ENCODE data around the gene ENAH.

DNA sequence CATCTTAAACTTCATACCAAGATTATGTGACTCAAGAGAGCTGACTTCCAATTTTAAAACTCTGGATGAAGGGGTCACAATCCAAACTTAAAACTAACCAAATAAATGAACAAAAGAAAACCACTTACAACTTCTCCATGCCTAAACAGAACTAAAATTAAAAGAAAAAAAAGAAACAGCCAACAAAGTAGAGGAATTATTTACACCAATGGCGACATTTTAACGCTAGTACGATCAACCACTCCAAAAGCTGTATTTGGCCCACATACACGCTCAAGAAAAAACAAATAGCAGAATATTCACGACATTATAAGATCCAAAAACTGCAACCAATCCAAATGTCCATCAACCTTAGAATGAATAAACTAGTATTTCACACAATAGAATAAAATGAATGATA lies 42.4 kb downstream of the ENAH start:
- TF ChIP-seq, protein P1, sequence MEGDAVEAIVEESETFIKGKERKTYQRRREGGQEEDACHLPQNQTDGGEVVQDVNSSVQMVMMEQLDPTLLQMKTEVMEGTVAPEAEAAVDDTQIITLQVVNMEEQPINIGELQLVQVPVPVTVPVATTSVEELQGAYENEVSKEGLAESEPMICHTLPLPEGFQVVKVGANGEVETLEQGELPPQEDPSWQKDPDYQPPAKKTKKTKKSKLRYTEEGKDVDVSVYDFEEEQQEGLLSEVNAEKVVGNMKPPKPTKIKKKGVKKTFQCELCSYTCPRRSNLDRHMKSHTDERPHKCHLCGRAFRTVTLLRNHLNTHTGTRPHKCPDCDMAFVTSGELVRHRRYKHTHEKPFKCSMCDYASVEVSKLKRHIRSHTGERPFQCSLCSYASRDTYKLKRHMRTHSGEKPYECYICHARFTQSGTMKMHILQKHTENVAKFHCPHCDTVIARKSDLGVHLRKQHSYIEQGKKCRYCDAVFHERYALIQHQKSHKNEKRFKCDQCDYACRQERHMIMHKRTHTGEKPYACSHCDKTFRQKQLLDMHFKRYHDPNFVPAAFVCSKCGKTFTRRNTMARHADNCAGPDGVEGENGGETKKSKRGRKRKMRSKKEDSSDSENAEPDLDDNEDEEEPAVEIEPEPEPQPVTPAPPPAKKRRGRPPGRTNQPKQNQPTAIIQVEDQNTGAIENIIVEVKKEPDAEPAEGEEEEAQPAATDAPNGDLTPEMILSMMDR (IDR thresholded peaks at IDR 0.05; ENCODE audit: insufficient read depth, low read length) = no peak
- TF ChIP-seq, protein P2, sequence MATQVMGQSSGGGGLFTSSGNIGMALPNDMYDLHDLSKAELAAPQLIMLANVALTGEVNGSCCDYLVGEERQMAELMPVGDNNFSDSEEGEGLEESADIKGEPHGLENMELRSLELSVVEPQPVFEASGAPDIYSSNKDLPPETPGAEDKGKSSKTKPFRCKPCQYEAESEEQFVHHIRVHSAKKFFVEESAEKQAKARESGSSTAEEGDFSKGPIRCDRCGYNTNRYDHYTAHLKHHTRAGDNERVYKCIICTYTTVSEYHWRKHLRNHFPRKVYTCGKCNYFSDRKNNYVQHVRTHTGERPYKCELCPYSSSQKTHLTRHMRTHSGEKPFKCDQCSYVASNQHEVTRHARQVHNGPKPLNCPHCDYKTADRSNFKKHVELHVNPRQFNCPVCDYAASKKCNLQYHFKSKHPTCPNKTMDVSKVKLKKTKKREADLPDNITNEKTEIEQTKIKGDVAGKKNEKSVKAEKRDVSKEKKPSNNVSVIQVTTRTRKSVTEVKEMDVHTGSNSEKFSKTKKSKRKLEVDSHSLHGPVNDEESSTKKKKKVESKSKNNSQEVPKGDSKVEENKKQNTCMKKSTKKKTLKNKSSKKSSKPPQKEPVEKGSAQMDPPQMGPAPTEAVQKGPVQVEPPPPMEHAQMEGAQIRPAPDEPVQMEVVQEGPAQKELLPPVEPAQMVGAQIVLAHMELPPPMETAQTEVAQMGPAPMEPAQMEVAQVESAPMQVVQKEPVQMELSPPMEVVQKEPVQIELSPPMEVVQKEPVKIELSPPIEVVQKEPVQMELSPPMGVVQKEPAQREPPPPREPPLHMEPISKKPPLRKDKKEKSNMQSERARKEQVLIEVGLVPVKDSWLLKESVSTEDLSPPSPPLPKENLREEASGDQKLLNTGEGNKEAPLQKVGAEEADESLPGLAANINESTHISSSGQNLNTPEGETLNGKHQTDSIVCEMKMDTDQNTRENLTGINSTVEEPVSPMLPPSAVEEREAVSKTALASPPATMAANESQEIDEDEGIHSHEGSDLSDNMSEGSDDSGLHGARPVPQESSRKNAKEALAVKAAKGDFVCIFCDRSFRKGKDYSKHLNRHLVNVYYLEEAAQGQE (IDR thresholded peaks at IDR 0.05; ENCODE audit: insufficient replicate concordance, low read depth) = no peak
- TF ChIP-seq POLR2AphosphoS5 (IDR thresholded peaks at IDR 0.05; ENCODE audit: low read depth) = no peak
- TF ChIP-seq SPI1 (IDR thresholded peaks at IDR 0.05; ENCODE audit: borderline replicate concordance, low read depth) = no peak
- TF ChIP-seq GABPA (IDR thresholded peaks at IDR 0.05; ENCODE audit: low read depth) = no peak

Measured in HL-60 (cell line).